HCT116 (cell line): ENCODE data around the gene GAK. TPM values are rescaled to one million over a fixed set of nuclear protein-coding genes. Genes with fewer than 3 reads are reported as not detected.

Experiments
- ATAC-seq: fragments of 200-7000 bp; cut with Tn5 transposase; 2 replicates; pipeline ENCODE4 v1.9.1; 2020; ENCODE audit warnings: mild to moderate bottlenecking, moderate library complexity
- BruUV-seq: library from RNA; stranded (reverse); fragments of 400-500 nt; replicated peaks from 2 replicates; lab custom pipeline; 2021; lab: Mats Ljungman, UMichigan
- CTCF ChIA-PET: fragments of 300-600 bp; sonication (Branson Sonifier 250); formaldehyde crosslinking; loops from one replicate; lab custom pipeline; 2021; ENCODE audit warnings: antibody characterized with exemption; lab: Charles Lee
- POLR2A ChIA-PET: fragments of 300-600, 350-600 bp; sonication (Branson Sonifier 250); formaldehyde crosslinking; loops from one replicate; lab custom pipeline; 2021; ENCODE audit warnings: antibody characterized with exemption; lab: Charles Lee
- RAD21 ChIA-PET, 2 experiments: fragments of 300-600 bp; sonication (Branson Sonifier 250); formaldehyde crosslinking; loops; one replicate each; lab custom pipeline; 2023; ENCODE audit warnings: low total read pairs in 2 of 2; ENCODE audit not compliant: uncharacterized antibody in 2 of 2, unreplicated experiment in 2 of 2, low non-redundant PET in 1 of 2; lab: Charles Lee
- DNase-seq: peaks from one replicate; pipeline ENCODE4 v3.0.0-alpha.2; 2010; ENCODE audit warnings: low read depth, low spot score
- H2AFZ ChIP-seq: fragments of 200-600 bp; shearing (Covaris generic), sonication (generic); 2 replicates; pipeline ENCODE4 v1.6.1; 2017; ENCODE audit warnings: low read depth, mixed run types, mixed read lengths, antibody characterized with exemption, low read length; ENCODE audit not compliant: poor library complexity, severe bottlenecking
- H3K27ac ChIP-seq: 2 replicates; pipeline ENCODE4 v1.5.1; 2012; ENCODE audit warnings: low read depth, low read length
- H3K27me3 ChIP-seq: fragments of 200-600 bp; sonication (generic); 2 replicates; pipeline ENCODE4 v1.6.1; 2016; ENCODE audit warnings: mixed run types, low read length, mixed read lengths; ENCODE audit not compliant: insufficient read depth
- H3K36me3 ChIP-seq, 2 experiments: fragments of 200-500 bp in 1 of 2; fragments of 200-600 bp in 1 of 2; sonication (Bioruptor generic) in 1 of 2; sonication (generic) in 1 of 2; 2 replicates each; pipeline versions ENCODE4 v1.5.1 to v1.6.1; 2014 to 2016; ENCODE audit warnings: low read length in 2 of 2, inconsistent platforms in 1 of 2, mixed read lengths in 1 of 2, mixed run types in 1 of 2; ENCODE audit not compliant: insufficient read depth in 2 of 2, control insufficient read depth in 1 of 2
- H3K4me1 ChIP-seq, 2 experiments: fragments of 200-600 bp in 1 of 2; sonication (generic) in 1 of 2; 2 replicates each; pipeline versions ENCODE4 v1.5.1 to v1.6.1; 2012 to 2017; ENCODE audit warnings: low read length in 2 of 2, inconsistent platforms in 1 of 2, mild to moderate bottlenecking in 1 of 2, mixed read lengths in 1 of 2, mixed run types in 1 of 2, moderate library complexity in 1 of 2; ENCODE audit not compliant: insufficient read depth in 2 of 2, control insufficient read depth in 1 of 2
- H3K4me2 ChIP-seq: fragments of 200-600 bp; sonication (generic); 2 replicates; pipeline ENCODE4 v1.6.1; 2017; ENCODE audit warnings: mixed run types, low read length, mixed read lengths
- H3K4me3 ChIP-seq, 2 experiments: fragments of 200-600 bp in 1 of 2; sonication (generic) in 1 of 2; replicated peaks in 1 of 2; 2 replicates each; pipeline ENCODE4 v1.5.1; 2011 to 2016; ENCODE audit warnings: low read length in 2 of 2, control low read depth in 1 of 2, low read depth in 1 of 2, mild to moderate bottlenecking in 1 of 2, mixed read lengths in 1 of 2, mixed run types in 1 of 2
- H3K79me2 ChIP-seq: fragments of 200-600 bp; sonication (generic); 2 replicates; pipeline ENCODE4 v1.6.1; 2017; ENCODE audit warnings: mild to moderate bottlenecking, mixed run types, low read length, moderate library complexity, mixed read lengths; ENCODE audit not compliant: insufficient read depth
- H3K9ac ChIP-seq: fragments of 200-600 bp; sonication (generic); 2 replicates; pipeline ENCODE4 v1.6.1; 2016; ENCODE audit warnings: low read length, mixed read lengths
- H3K9me2 ChIP-seq: fragments of 200-600 bp; sonication (generic), shearing (Covaris generic); 2 replicates; pipeline ENCODE4 v1.6.1; 2017; ENCODE audit warnings: mixed run types, mild to moderate bottlenecking, moderate library complexity; ENCODE audit not compliant: insufficient read depth
- H3K9me3 ChIP-seq, 2 experiments: fragments of 200-500 bp in 1 of 2; fragments of 200-600 bp in 1 of 2; sonication (Bioruptor generic) in 1 of 2; sonication (generic) in 1 of 2; 2 replicates each; pipeline ENCODE4 v1.6.1; 2014 to 2017; ENCODE audit warnings: low read length in 2 of 2, mixed read lengths in 2 of 2, inconsistent platforms in 1 of 2, low read depth in 1 of 2, mild to moderate bottlenecking in 1 of 2, mixed run types in 1 of 2, moderate library complexity in 1 of 2; ENCODE audit not compliant: control insufficient read depth in 1 of 2, insufficient read depth in 1 of 2
- H4K20me1 ChIP-seq: fragments of 200-600 bp; sonication (generic), shearing (Covaris generic); 2 replicates; pipeline ENCODE4 v1.6.1; 2017; ENCODE audit warnings: mixed run types, mild to moderate bottlenecking, moderate library complexity; ENCODE audit not compliant: insufficient read depth
- ATF3 ChIP-seq: IDR thresholded peaks from 2 replicates; pipeline ENCODE4 v1.6.1; 2012
- CBX3 ChIP-seq: IDR thresholded peaks from 2 replicates; pipeline ENCODE4 v1.6.1; 2012; ENCODE audit warnings: low read depth
- CEBPB ChIP-seq: IDR thresholded peaks from 2 replicates; pipeline ENCODE4 v1.6.1; 2012; ENCODE audit warnings: low read depth
- CTCF ChIP-seq, 3 experiments: fragments of 200-600 bp in 1 of 3; sonication (generic) in 1 of 3; IDR thresholded peaks in 2 of 3; conservative IDR thresholded peaks in 1 of 3; 2 replicates each; pipeline ENCODE4 v1.5.1; 2012 to 2017; ENCODE audit warnings: low read depth in 2 of 3, low read length in 2 of 3, antibody characterized with exemption in 1 of 3, borderline replicate concordance in 1 of 3, control low read depth in 1 of 3, mild to moderate bottlenecking in 1 of 3, mixed read lengths in 1 of 3, mixed run types in 1 of 3, moderate library complexity in 1 of 3; ENCODE audit not compliant: insufficient read depth in 1 of 3
- EZH2 ChIP-seq: fragments of 200-600 bp; sonication (generic); IDR thresholded peaks from 2 replicates; pipeline ENCODE4 v1.6.1; 2017; ENCODE audit warnings: antibody characterized with exemption, mixed run types
- FOSL1 ChIP-seq: IDR thresholded peaks from 2 replicates; pipeline ENCODE4 v1.6.1; 2012; ENCODE audit warnings: low read depth
- JUND ChIP-seq: IDR thresholded peaks from 2 replicates; pipeline ENCODE4 v1.6.1; 2012
- RAD21 ChIP-seq: IDR thresholded peaks from 2 replicates; pipeline ENCODE4 v1.6.1; 2012; ENCODE audit warnings: low read depth, mild to moderate bottlenecking
- SIN3A ChIP-seq: IDR thresholded peaks from 2 replicates; pipeline ENCODE4 v1.6.1; 2012; ENCODE audit warnings: low read depth
- SRF ChIP-seq: IDR thresholded peaks from 2 replicates; pipeline ENCODE4 v1.6.1; 2012; ENCODE audit warnings: low read depth
- YY1 ChIP-seq: IDR thresholded peaks from 2 replicates; pipeline ENCODE4 v1.6.1; 2011; ENCODE audit warnings: low read length, low read depth, moderate library complexity, mild to moderate bottlenecking; ENCODE audit not compliant: insufficient replicate concordance; ENCODE audit errors: extremely low read depth
- ZBTB33 ChIP-seq: IDR thresholded peaks from 2 replicates; pipeline ENCODE4 v1.6.1; 2011; ENCODE audit warnings: mild to moderate bottlenecking, low read length, moderate library complexity; ENCODE audit not compliant: insufficient replicate concordance; ENCODE audit errors: extremely low read depth
- ZFX ChIP-seq: fragments of 450-650 bp; IDR thresholded peaks from 2 replicates; pipeline ENCODE4 v1.6.1; 2017
- intact Hi-C: fragments of 100-400 bp; cut with micrococcal nuclease; formaldehyde crosslinking; loops from 2 replicates; pipeline ENCODE4 v1.10.0; 2022
- total RNA-seq: library from RNA; stranded (reverse); gene quantifications from one replicate; pipeline ENCODE4 v1.2.1, GENCODE V29; 2021; ENCODE audit not compliant: unreplicated experiment

GAK gene
- total RNA-seq, 1 experiment from 2014 or later: 123 TPM

GRCh38 chr4:876780-877179 is 55.3 kb downstream of the GAK start:
- Histone ChIP-seq H3K36me3 (peaks cover 9 to 17% of the 10 kb centered on the region in 2 experiments; a peak in 3 of 4 replicates), H2AFZ (no peak overlapping the region), H3K9me2 (no peaks in the 10 kb centered on the region), H4K20me1 (no peaks in the 10 kb centered on the region), H3K79me2 (no peaks in the 10 kb centered on the region), H3K4me1 (no peaks in the 10 kb centered on the region), H3K4me3 (no peak overlapping the region), H3K4me2 (no peak overlapping the region), H3K9ac (no peak overlapping the region), H3K27ac (no peak overlapping the region), H3K9me3 (no peaks in the 10 kb centered on the region), H3K27me3 (no peaks in the 10 kb centered on the region)
- no TSS peak for BruUV-seq
- ATAC-seq: peak; percentile 51
- ChIA-PET RAD21 (no interaction called here), CTCF (no interaction called here), POLR2A (no interaction called here)
- intact Hi-C loops: no loop called here
- no peak for TF ChIP-seq ZFX
- TF ChIP-seq ATF3: no peak
- no peak for TF ChIP-seq EZH2
- TF ChIP-seq CTCF (IDR thresholded peaks at IDR 0.05 in 2 of 3, conservative IDR thresholded peaks at IDR 0.05 in 1 of 3; ENCODE audit: borderline replicate concordance in 1 of 3, insufficient read depth in 1 of 3, low read depth in 2 of 3, low read length in 2 of 3): peak; percentile 19 to 52 (median 51); a peak in 4 of 6 replicates
- no peak for TF ChIP-seq SIN3A
- peak; percentile 26; the same call in 1 of the 2 replicates for TF ChIP-seq RAD21
- TF ChIP-seq JUND: no peak
- TF ChIP-seq YY1: no peak
- no peak for TF ChIP-seq FOSL1
- no peak for TF ChIP-seq CEBPB
- TF ChIP-seq SRF: no peak
- TF ChIP-seq CBX3: no peak
- TF ChIP-seq ZBTB33: no peak
- DNase-seq: no peak
